OCI-LY3 (cell line): ENCODE results near the gene LAMA3.

Experiments
- H2AFZ ChIP-seq: fragments of 200-600, 300-600 bp; shearing (Covaris generic); 2 replicates; pipeline ENCODE4 v1.6.0; 2014; ENCODE audit warnings: antibody characterized with exemption, low read depth, low read length
- H3K27ac ChIP-seq: fragments of 200-600, 300-600 bp; sonication (generic); 2 replicates; pipeline ENCODE4 v1.5.1; 2014; ENCODE audit warnings: mild to moderate bottlenecking, low read length, moderate library complexity, mixed read lengths
- H3K27me3 ChIP-seq: fragments of 200-600, 300-600 bp; sonication (generic); 2 replicates; pipeline ENCODE4 v1.6.1; 2014; ENCODE audit warnings: low read depth, low read length, mixed read lengths
- H3K36me3 ChIP-seq: fragments of 200-600, 300-600 bp; sonication (generic); replicated peaks from 2 replicates; pipeline ENCODE3; 2014; ENCODE audit warnings: low read depth, low read length, mixed read lengths
- H3K4me1 ChIP-seq: fragments of 300-600, 200-600 bp; sonication (generic); 2 replicates; pipeline ENCODE4 v1.6.1; 2014; ENCODE audit warnings: low read length, mixed read lengths
- H3K4me2 ChIP-seq: fragments of 200-600, 300-600 bp; sonication (generic); 2 replicates; pipeline ENCODE4 v1.6.1; 2014; ENCODE audit warnings: low read length, mixed read lengths
- H3K4me3 ChIP-seq: fragments of 300-600, 200-600 bp; sonication (generic); 2 replicates; pipeline ENCODE4 v1.5.1; 2014; ENCODE audit warnings: antibody characterized with exemption, mild to moderate bottlenecking, low read length, moderate library complexity
- H3K79me2 ChIP-seq: fragments of 300-600, 200-600 bp; shearing (Covaris generic); 2 replicates; pipeline ENCODE4 v1.6.1; 2014; ENCODE audit warnings: mild to moderate bottlenecking, low read length, mixed read lengths
- H3K9ac ChIP-seq: fragments of 300-600, 200-600 bp; shearing (Covaris generic); 2 replicates; pipeline ENCODE4 v1.6.0; 2014; ENCODE audit warnings: mild to moderate bottlenecking, low read length, moderate library complexity
- H3K9me3 ChIP-seq: fragments of 200-600, 300-600 bp; shearing (Covaris generic); 2 replicates; pipeline ENCODE4 v1.6.1; 2014; ENCODE audit warnings: low read length, mixed read lengths; ENCODE audit not compliant: insufficient read depth
- H4K20me1 ChIP-seq: fragments of 200-600, 300-600 bp; sonication (generic); 2 replicates; pipeline ENCODE4 v1.6.1; 2016; ENCODE audit warnings: low read length, mixed read lengths; ENCODE audit not compliant: insufficient read depth
- CTCF ChIP-seq: fragments of 200-600, 300-600 bp; sonication (generic); IDR thresholded peaks from 2 replicates; pipeline ENCODE4 v1.5.1; 2014; ENCODE audit warnings: antibody characterized with exemption, low read length, low read depth
- EZH2phosphoT487 ChIP-seq: fragments of 200-600 bp; shearing (Covaris generic); IDR thresholded peaks from 2 replicates; pipeline ENCODE4 v1.6.1; 2018; ENCODE audit warnings: antibody characterized with exemption, mixed run types, low read depth

LAMA3 gene

GRCh38 chr18:23723121-23723520, 33.9 kb downstream of the LAMA3 start:
- Histone ChIP-seq H3K9me3 (no peaks in the 10 kb centered on the region), H3K27ac (no peak overlapping the region), H3K4me3 (no peak overlapping the region), H2AFZ (no peak overlapping the region), H3K4me2 (no peak overlapping the region), H4K20me1 (no peaks in the 10 kb centered on the region), H3K27me3 (peaks cover 17% of the 10 kb centered on the region), H3K4me1 (peaks cover 5% of the 10 kb centered on the region), H3K9ac (no peak overlapping the region), H3K36me3 (no peaks in the 10 kb centered on the region), H3K79me2 (no peaks in the 10 kb centered on the region)
- TF ChIP-seq CTCF (no peak), EZH2phosphoT487 (no peak)

GRCh38 chr18:23724681-23725080, 35.4 kb downstream of the LAMA3 start:
- Histone ChIP-seq H3K9ac (no peak overlapping the region), H3K9me3 (no peaks in the 10 kb centered on the region), H3K27ac (no peak overlapping the region), H3K4me3 (no peak overlapping the region), H3K4me2 (no peak overlapping the region), H3K79me2 (no peaks in the 10 kb centered on the region), H2AFZ (no peak overlapping the region), H3K4me1 (peaks cover 5% of the 10 kb centered on the region), H3K27me3 (peaks cover 18% of the 10 kb centered on the region), H3K36me3 (no peaks in the 10 kb centered on the region), H4K20me1 (no peaks in the 10 kb centered on the region)
- TF ChIP-seq EZH2phosphoT487: no peak
- no peak for TF ChIP-seq CTCF

GRCh38 chr18:23725351-23725750, 36.1 kb downstream of the LAMA3 start:
- H3K4me2 ChIP-seq: no peak overlapping the region

More at GRCh38 chr18:23725351-23725750, 36.1 kb downstream of the LAMA3 start:
- TF ChIP-seq EZH2phosphoT487 (no peak), CTCF (no peak)
- H3K4me3 ChIP-seq: no peak overlapping the region
- H3K36me3 ChIP-seq: no peaks in the 10 kb centered on the region
- H3K9ac ChIP-seq: no peak overlapping the region
- no peaks in the 10 kb centered on the region for H3K79me2 ChIP-seq
- no peaks in the 10 kb centered on the region for H3K9me3 ChIP-seq
- H2AFZ ChIP-seq: no peak overlapping the region
- no peak overlapping the region for H3K27ac ChIP-seq
- H3K27me3 ChIP-seq: peaks cover 21% of the 10 kb centered on the region
- no peaks in the 10 kb centered on the region for H4K20me1 ChIP-seq
- H3K4me1 ChIP-seq: peaks cover 5% of the 10 kb centered on the region
